Measurements from ENCODE around the gene EIF2D.

DNA sequence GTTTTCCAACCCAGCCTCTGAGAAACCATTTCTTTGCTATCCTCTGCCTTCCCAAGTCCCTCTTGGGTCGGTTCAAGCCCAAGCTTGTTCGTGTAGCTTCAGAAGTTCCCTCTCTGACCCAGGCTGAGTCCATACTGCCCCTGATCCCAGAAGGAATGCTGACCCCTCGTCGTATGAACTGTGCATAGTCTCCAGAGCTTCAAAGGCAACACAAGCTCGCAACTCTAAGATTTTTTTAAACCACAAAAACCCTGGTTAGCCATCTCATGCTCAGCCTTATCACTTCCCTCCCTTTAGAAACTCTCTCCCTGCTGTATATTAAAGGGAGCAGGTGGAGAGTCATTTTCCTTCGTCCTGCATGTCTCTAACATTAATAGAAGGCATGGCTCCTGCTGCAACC is 23.8 kb downstream of the EIF2D start:
- TF ChIP-seq, protein P1, sequence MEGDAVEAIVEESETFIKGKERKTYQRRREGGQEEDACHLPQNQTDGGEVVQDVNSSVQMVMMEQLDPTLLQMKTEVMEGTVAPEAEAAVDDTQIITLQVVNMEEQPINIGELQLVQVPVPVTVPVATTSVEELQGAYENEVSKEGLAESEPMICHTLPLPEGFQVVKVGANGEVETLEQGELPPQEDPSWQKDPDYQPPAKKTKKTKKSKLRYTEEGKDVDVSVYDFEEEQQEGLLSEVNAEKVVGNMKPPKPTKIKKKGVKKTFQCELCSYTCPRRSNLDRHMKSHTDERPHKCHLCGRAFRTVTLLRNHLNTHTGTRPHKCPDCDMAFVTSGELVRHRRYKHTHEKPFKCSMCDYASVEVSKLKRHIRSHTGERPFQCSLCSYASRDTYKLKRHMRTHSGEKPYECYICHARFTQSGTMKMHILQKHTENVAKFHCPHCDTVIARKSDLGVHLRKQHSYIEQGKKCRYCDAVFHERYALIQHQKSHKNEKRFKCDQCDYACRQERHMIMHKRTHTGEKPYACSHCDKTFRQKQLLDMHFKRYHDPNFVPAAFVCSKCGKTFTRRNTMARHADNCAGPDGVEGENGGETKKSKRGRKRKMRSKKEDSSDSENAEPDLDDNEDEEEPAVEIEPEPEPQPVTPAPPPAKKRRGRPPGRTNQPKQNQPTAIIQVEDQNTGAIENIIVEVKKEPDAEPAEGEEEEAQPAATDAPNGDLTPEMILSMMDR (IDR thresholded peaks at IDR 0.05): no peak
- TF ChIP-seq POLR2A (IDR thresholded peaks at IDR 0.05; ENCODE audit: low read depth) (no peak), POLR2AphosphoS5 (IDR thresholded peaks at IDR 0.05) (no peak), EP300 (IDR thresholded peaks at IDR 0.05) (no peak)
